Mesothelial cell of epicardium (in vitro differentiated cells): ENCODE measurements around the gene EIF4E1B. TPM values are rescaled to one million over a fixed set of nuclear protein-coding genes. Genes with fewer than 3 reads are reported as not detected.

Experiments
- DNase-seq, 2 experiments: peaks; one replicate each; pipeline ENCODE4 v3.0.0; 2021; ENCODE audit warnings: low spot score in 2 of 2; ENCODE audit not compliant: unreplicated experiment in 2 of 2
- H3K27ac Mint-ChIP-seq: 2 replicates; pipeline ENCODE4 v1.8.0; 2021; ENCODE audit warnings: mixed read lengths
- H3K27me3 Mint-ChIP-seq: 2 replicates; pipeline ENCODE4 v1.8.0; 2021; ENCODE audit warnings: low read depth, mixed read lengths
- H3K36me3 Mint-ChIP-seq: 2 replicates; pipeline ENCODE4 v1.8.0; 2021; ENCODE audit warnings: mixed read lengths
- H3K4me1 Mint-ChIP-seq: 2 replicates; pipeline ENCODE4 v1.8.0; 2021; ENCODE audit warnings: mixed read lengths
- H3K4me3 Mint-ChIP-seq: 2 replicates; pipeline ENCODE4 v1.8.0; 2021; ENCODE audit warnings: mild to moderate bottlenecking, moderate library complexity, mixed read lengths
- H3K9me3 Mint-ChIP-seq: 2 replicates; pipeline ENCODE4 v1.8.0; 2021; ENCODE audit warnings: mixed read lengths
- CTCF ChIP-seq: fragments of 200-600 bp; sonication (generic); IDR thresholded peaks from one replicate; pipeline ENCODE4 v1.5.0; 2021; ENCODE audit warnings: antibody characterized with exemption; ENCODE audit not compliant: unreplicated experiment
- total RNA-seq: library from RNA; stranded (reverse); gene quantifications from 3 replicates; pipeline ENCODE4 v1.2.1, GENCODE V29; 2021

EIF4E1B gene
- total RNA-seq, 1 donor from 2014 or later: not detected

- DNase-seq: no peak
- Mint-ChIP-seq H3K9me3 (no peaks in the 10 kb centered on the region), H3K27me3 (peaks cover 51% of the 10 kb centered on the region), H3K4me1 (no peaks in the 10 kb centered on the region), H3K4me3 (no peak overlapping the region), H3K27ac (no peak overlapping the region), H3K36me3 (no peaks in the 10 kb centered on the region)
- TF ChIP-seq CTCF: no peak
Measured at GRCh38 chr5:176671890-176672747, 41.6 kb downstream of the EIF4E1B start.

GRCh38 chr5:176673651-176674583 is 43.4 kb downstream of the EIF4E1B start:
- Mint-ChIP-seq H3K9me3 (no peaks in the 10 kb centered on the region), H3K27me3 (peaks cover 45% of the 10 kb centered on the region), H3K4me1 (no peaks in the 10 kb centered on the region), H3K36me3 (no peaks in the 10 kb centered on the region), H3K4me3 (no peak overlapping the region), H3K27ac (no peak overlapping the region)
- no peak for TF ChIP-seq CTCF
- no peak for DNase-seq

GRCh38 chr5:176674799-176675198 is 44.3 kb downstream of the EIF4E1B start:
- TF ChIP-seq CTCF: no peak
- H3K36me3 Mint-ChIP-seq: no peaks in the 10 kb centered on the region
- H3K4me3 Mint-ChIP-seq: no peak overlapping the region
- no peak for DNase-seq
- H3K9me3 Mint-ChIP-seq: no peaks in the 10 kb centered on the region
- peaks cover 45% of the 10 kb centered on the region for H3K27me3 Mint-ChIP-seq
- no peak overlapping the region for H3K27ac Mint-ChIP-seq
- H3K4me1 Mint-ChIP-seq: no peaks in the 10 kb centered on the region

- Mint-ChIP-seq H3K9me3 (no peaks in the 10 kb centered on the region), H3K27me3 (peaks cover 52% of the 10 kb centered on the region), H3K36me3 (no peaks in the 10 kb centered on the region), H3K4me1 (no peaks in the 10 kb centered on the region), H3K4me3 (no peak overlapping the region), H3K27ac (no peak overlapping the region)
- peak; percentile 77 for TF ChIP-seq CTCF
- peak in 1 of 2 experiments; percentile 55 for DNase-seq
Measured at GRCh38 chr5:176675676-176676360, 45.3 kb downstream of the EIF4E1B start.

- Mint-ChIP-seq H3K36me3 (no peaks in the 10 kb centered on the region), H3K4me1 (no peaks in the 10 kb centered on the region), H3K27me3 (peaks cover 53% of the 10 kb centered on the region), H3K27ac (no peak overlapping the region), H3K4me3 (no peak overlapping the region), H3K9me3 (no peaks in the 10 kb centered on the region)
- no peak for TF ChIP-seq CTCF
- DNase-seq: no peak
Measured at GRCh38 chr5:176676361-176676824, 45.9 kb downstream of the EIF4E1B start.
